Measurements from ENCODE around the gene LIMCH1. TPM values are rescaled to one million over a fixed set of nuclear protein-coding genes. Genes with fewer than 3 reads are reported as not detected.
"Not testable (repeated sequence)": the region's sequence is repeated elsewhere in the genome, so short reads cannot be mapped to it uniquely, and the experiment has no call there.

The LIMCH1 gene
- polyA plus RNA-seq (ENCODE audit: insufficient read length in 12 of 12) = 100 to 1,000 TPM in 10 of 12 donors, 10 to 100 TPM in 2; 75.4 to 689 (median 126) TPM
- long read RNA-seq, donor 1 = 0 reads
- long read RNA-seq, donor 2, full-length matches to known transcripts = 1 of 22 reads
- long read RNA-seq, donor 2, partial matches to known transcripts = 21 of 22 reads
- long read RNA-seq, donor 2, other reads (novel, unspliced or antisense) = 0 of 22 reads
- long read RNA-seq, donor 3, full-length matches to known transcripts = 2 of 10 reads
- long read RNA-seq, donor 3, partial matches to known transcripts = 8 of 10 reads
- long read RNA-seq, donor 3, other reads (novel, unspliced or antisense) = 0 of 10 reads
- long read RNA-seq, donor 4, partial matches to known transcripts = 32 of 32 reads
- long read RNA-seq, donor 4, other reads (novel, unspliced or antisense) = 0 of 32 reads
- long read RNA-seq, donor 5, full-length matches to known transcripts = 3 of 8 reads
- long read RNA-seq, donor 5, partial matches to known transcripts = 5 of 8 reads
- long read RNA-seq, donor 5, other reads (novel, unspliced or antisense) = 0 of 8 reads
- long read RNA-seq, donor 6 = 0 reads
- long read RNA-seq, donor 7, partial matches to known transcripts = 7 of 7 reads
- long read RNA-seq, donor 7, other reads (novel, unspliced or antisense) = 0 of 7 reads
- long read RNA-seq, donor 8, partial matches to known transcripts = 23 of 24 reads
- long read RNA-seq, donor 8, other reads (novel, unspliced or antisense) = 0 of 24 reads
- long read RNA-seq, donor 9, partial matches to known transcripts = 0 of 1 reads
- long read RNA-seq, donor 9, other reads (novel, unspliced or antisense) = 0 of 1 reads
- long read RNA-seq, donor 10, partial matches to known transcripts = 5 of 8 reads
- long read RNA-seq, donor 10, other reads (novel, unspliced or antisense) = 0 of 8 reads
- long read RNA-seq, donor 11, partial matches to known transcripts = 0 of 1 reads
- long read RNA-seq, donor 11, other reads (novel, unspliced or antisense) = 0 of 1 reads

GRCh38 chr4:41538017-41538733, at the start of gene LIMCH1:
LIMCH1 (plus strand) TSS chr4:41538157; CDS start chr4:41605996, 67,839 bp downstream.
- peak; percentile 49 for DNase-seq

- not testable (repeated sequence) for DNase-seq
Measured at GRCh38 chr4:41491081-41491576, 46.8 kb upstream of the LIMCH1 start.

DNA sequence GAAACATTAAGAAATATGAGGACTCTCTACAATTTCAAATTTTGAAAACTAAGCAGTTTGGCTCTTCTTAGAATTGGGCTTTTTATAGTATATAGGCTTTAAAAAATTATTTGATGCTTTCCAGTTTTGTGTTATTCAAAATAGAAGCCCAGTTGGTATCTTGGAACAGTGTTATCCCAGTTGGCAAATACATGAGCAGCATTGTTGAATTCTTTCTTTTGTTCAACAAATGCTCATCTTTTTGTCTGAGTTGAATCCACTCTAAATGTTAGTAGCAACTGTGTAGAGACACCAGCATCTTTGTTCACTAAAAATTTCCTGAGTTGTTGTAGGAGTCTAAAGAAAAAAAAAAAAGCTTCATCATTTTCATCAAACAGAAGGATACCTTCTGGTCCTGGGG, 41.0 kb upstream of the LIMCH1 start:
- no peak for DNase-seq

DNA sequence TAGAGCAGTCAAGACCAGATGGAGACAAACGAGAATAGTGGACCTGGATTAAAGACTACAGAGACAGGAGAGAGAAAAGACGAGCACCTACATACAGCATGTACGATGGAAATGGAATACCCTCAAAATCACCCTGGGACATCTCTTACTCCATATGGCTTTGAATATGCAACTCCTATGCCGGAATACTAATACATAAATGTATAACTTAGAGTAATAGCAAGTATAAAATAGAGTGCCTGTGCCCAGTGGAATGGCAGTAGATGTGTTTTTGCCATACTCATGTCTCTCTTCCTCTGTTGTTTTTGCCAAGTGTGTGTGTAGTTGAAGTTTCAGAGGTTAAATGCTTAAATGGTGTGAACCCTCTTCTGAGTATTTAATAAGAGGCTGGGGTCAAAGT, 39.8 kb upstream of the LIMCH1 start:
- DNase-seq = no peak

DNA sequence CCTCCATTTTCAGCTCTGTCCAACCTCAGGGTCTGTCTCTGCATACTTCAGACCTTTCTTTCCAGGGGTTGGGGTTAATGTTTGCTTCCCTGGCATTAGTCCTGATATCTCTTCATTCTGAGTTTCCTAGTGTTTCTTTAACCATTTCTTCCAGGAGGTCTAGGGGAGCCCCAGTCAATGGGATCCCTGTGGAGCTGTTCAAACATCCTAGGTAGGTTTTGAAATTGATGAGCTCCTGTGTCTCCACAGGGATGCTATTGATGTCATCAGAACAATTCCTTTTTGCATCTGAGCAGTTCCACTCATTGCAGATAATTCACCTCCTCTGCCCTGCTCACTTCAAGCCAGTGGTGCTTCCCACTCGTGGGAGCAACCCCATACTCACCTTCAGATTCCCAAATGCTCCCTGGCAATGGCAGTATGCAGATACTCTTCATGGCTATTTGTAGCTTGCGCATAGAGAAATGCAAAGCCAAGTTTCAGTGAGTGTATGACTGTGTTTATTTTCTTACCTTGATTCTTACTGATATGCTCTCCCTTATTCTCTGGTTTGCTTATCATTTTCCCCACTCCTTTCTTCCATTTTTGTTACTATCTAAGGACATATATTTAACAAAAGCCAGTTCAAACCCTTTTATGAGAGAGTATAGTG, 33.7 kb upstream of the LIMCH1 start:
- no peak for DNase-seq

DNA sequence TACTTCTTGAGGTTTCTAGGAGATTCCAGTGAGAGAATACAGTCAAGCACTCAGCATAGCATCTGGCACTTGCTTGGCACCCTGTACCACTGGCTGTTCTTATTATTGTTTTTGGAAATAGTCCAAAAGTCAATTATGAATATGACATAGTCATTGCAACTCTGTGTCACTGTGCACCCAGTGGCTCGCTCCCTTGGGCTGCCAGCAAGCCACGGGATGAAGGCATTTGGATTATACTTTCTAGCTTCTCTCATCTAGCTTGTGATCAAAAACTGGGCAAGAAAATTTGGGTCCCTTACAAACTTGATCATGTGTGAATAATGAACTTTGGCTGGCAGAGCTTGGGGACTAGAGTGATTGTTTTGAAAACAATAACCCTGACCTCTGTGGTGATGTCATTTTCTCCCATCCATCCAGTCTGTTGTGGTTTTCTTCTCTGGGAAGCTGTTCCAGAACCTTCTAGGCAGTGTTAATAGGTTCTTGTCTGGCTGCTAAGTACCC, 32.7 kb upstream of the LIMCH1 start:
- no peak for DNase-seq

DNA sequence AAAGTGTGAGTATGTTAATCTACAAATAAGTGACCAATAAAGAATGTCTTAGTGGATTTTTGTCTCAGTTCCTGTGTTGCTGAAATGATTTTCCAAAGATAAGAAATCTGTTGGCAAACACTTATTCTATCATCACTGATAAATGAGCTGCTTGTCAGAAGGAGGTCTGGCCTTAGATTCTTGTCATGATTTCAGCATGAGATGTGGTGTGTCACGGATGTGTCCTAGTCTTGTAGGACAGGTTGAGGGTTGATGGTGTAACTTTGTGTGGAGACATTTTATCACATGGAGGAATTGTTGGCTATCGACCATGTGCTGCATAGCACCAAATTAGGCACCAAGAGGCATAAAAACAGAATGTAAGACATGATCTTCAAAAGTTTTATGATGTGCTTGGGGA, 31.8 kb upstream of the LIMCH1 start:
- DNase-seq = no peak

GRCh38 chr4:41507291-41507947, 30.5 kb upstream of the LIMCH1 start:
- no peak for DNase-seq

GRCh38 chr4:41509451-41509866, 28.5 kb upstream of the LIMCH1 start:
- DNase-seq = no peak

DNA sequence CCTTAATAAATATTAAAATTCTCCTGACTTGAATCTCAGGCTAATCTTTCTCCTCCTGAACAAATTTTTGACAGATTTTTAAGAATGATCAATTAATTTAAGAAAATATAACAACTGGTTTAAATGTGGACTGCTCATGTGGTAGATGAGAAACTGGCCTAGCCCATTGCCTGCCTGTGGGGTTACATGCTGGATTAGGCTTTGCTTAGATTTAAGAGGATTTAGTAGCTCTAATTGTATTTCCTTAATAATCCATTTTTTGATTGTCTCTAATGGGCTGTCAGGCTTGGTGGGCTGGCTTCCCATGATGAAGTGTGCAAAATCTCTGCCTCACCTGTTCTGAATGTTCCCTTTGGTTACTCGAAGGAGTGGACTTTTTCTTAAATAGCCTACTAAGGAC, 27.8 kb upstream of the LIMCH1 start:
- no peak for DNase-seq

GRCh38 chr4:41512136-41512535, 25.8 kb upstream of the LIMCH1 start:
- DNase-seq = no peak

DNA sequence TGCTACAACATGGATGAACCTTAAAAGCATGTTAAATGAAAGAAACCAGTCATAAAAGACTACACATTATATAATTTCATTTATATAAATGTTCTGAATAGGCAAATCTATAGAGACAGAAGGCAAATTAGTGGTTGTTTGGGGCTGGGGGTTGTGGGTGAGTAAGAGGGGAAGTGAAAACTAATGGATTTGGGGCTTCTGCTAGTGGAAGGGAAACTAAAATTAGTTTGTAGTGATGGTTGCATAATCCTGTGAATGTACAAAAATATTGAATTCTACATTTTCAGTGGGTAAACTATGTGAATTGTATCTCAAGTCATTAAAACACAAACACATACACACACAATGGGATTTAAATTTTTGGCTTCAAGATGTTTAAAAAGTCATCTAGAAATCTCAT, 25.4 kb upstream of the LIMCH1 start:
- DNase-seq = no peak

GRCh38 chr4:41514169-41514568, 23.8 kb upstream of the LIMCH1 start:
- no peak for DNase-seq

DNA sequence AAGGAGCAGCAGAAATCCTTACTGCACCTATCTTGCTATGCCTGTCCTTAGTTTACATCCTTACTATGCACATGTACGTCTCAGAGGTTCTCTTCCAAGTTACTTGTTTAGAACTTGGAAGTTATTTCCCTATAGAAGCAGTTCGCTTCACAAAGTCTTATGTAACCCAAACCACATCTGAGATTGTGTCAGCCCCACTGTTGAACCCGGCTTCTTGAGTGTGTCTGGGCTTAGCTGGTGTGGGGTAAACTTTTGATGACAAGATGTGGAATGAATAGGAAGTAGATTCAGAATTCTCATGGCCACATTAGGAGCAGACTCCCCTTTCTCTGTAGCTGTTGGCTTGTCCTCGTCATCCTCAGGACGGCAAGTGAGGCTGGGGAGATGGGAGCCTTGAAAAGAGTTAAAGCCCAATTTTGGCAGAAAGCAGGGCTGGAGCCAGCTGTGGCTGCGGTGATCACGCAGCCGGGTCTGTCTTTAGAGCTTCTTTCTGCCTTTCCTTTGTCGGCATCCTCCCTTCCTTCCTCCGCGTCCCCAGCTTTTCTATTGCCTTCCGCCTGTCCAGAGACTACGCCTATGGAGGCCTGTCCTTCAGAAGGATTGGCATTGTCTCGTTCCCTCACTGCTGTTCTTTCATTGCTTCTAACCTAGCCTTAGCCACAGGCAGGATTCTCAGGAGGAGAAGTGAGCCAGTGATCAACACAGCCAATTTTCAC, 23.0 kb upstream of the LIMCH1 start:
- DNase-seq = no peak

DNA sequence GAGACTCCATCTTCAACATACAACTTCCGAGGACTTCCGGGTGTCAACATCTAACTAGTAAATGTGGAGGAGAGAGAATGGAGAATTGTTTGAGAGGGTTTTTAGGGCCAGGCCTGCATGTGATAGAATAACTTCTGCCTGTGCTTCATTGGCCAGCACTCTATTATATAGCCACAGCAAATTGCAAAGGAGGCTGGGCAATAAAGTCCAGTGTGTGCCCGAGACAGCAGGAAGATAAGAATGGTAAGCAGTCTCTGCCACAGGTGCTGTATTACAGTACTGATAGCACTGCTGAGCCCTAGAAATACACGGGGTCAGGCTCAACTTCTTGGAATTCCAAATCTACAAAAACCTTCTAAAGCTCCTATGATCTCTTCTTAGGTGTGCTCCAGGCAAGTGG, 20.8 kb upstream of the LIMCH1 start:
- no peak for DNase-seq

DNA sequence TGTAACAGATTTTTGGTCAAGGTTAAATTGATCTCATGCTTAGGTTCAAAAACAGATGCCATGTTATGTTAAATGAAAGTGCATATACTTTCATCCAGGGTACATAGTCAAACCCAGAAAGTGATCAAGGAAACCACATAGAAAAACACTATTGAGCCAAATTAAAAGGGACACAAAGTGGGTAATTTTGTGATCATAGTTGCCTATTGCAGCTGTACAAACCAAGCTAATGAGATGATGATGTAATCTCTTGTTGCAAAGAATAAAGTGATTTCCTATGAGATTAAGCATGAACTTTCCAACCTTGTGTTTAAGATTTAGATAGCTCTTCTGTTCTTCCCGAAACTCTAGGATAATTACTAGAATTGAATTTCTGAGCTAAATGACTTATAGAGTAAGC, 20.2 kb upstream of the LIMCH1 start:
- no peak for DNase-seq

- no peak for DNase-seq
Measured at GRCh38 chr4:41524425-41524824, 13.5 kb upstream of the LIMCH1 start.

- no peak for DNase-seq
Measured at GRCh38 chr4:41525129-41525528, 12.8 kb upstream of the LIMCH1 start.

DNA sequence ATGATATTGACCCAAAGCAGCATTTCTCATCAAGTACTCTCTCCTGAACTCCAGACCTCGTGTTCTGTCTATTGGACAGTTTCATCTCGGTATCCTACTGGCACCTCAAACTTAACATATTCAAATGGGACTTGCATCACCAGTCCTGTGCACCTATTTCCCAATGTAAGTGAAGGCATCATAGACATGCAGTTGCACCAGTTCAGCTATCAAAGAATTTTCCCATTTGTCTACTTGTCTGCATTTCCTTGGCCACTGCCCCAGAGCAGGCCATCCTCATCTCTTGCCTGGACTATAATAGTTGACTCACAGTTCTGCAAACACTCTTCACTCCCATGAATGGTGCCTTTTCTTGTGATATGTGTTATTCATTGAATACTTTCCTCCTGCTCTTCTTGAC, 11.3 kb upstream of the LIMCH1 start:
- no peak for DNase-seq

All from muscle of arm (tissue), 14 donors.